NCI-H526 (cell line): ENCODE results near the gene IKZF3.
"Not testable (repeated sequence)": the region's sequence is repeated elsewhere in the genome, so short reads cannot be mapped to it uniquely, and the experiment has no call there.

ENCODE experiments used
- DNase-seq, 2 experiments: peaks; one replicate each; lab custom pipeline; 2025; lab: John Stamatoyannopoulos, UW

IKZF3 gene

GRCh38 chr17:39855911-39856649 lies 8.0 kb downstream of the IKZF3 start:
- not testable (repeated sequence) for DNase-seq

GRCh38 chr17:39854909-39855308 lies 9.2 kb downstream of the IKZF3 start:
- no peak for DNase-seq

GRCh38 chr17:39852239-39852638 lies 11.9 kb downstream of the IKZF3 start:
- no peak for DNase-seq

GRCh38 chr17:39850186-39850585 lies 13.9 kb downstream of the IKZF3 start:
- not testable (repeated sequence) for DNase-seq

GRCh38 chr17:39848600-39848999 lies 15.5 kb downstream of the IKZF3 start:
- DNase-seq, result no peak

GRCh38 chr17:39846205-39846604 lies 17.9 kb downstream of the IKZF3 start:
- no peak for DNase-seq

- DNase-seq, result no peak
These were observed 18.9 kb downstream of the IKZF3 start for GRCh38 chr17:39845052-39845846.

- DNase-seq, result no peak
These were observed 22.9 kb downstream of the IKZF3 start for GRCh38 chr17:39841134-39841683.

GRCh38 chr17:39838784-39839183 lies 25.3 kb downstream of the IKZF3 start:
- no peak for DNase-seq

- no peak for DNase-seq
These were observed 26.1 kb downstream of the IKZF3 start for GRCh38 chr17:39838057-39838456.

GRCh38 chr17:39836117-39836516 lies 28.0 kb downstream of the IKZF3 start:
- no peak for DNase-seq

- no peak for DNase-seq
These were observed 28.9 kb downstream of the IKZF3 start for GRCh38 chr17:39835038-39835786.

GRCh38 chr17:39834017-39834416 lies 30.1 kb downstream of the IKZF3 start:
- no peak for DNase-seq

- no peak for DNase-seq
These were observed 32.5 kb downstream of the IKZF3 start for GRCh38 chr17:39831588-39831987.

GRCh38 chr17:39828443-39828842 lies 35.7 kb downstream of the IKZF3 start:
- no peak for DNase-seq

- no peak for DNase-seq
These were observed 37.8 kb downstream of the IKZF3 start for GRCh38 chr17:39826334-39826733.

- no peak for DNase-seq
These were observed 40.6 kb downstream of the IKZF3 start for GRCh38 chr17:39823407-39824054.

- DNase-seq, result no peak
These were observed 42.1 kb downstream of the IKZF3 start for GRCh38 chr17:39822051-39822451.

- DNase-seq, result no peak
These were observed 43.1 kb downstream of the IKZF3 start for GRCh38 chr17:39820987-39821386.

GRCh38 chr17:39820541-39820940 lies 43.6 kb downstream of the IKZF3 start:
- DNase-seq, result no peak

- DNase-seq, result no peak
These were observed 45.6 kb downstream of the IKZF3 start for GRCh38 chr17:39818358-39819000.
